SU-DHL-6 (cell line): ENCODE measurements around the gene SPATC1L.

ENCODE experiments used
- H2AFZ ChIP-seq: fragments of 200-600 bp; sonication (generic); 2 replicates; pipeline ENCODE4 v1.6.1; 2014; ENCODE audit warnings: low read depth, mild to moderate bottlenecking, moderate library complexity, mixed read lengths, antibody characterized with exemption, low read length; ENCODE audit not compliant: severe bottlenecking
- H3F3A ChIP-seq: fragments of 200-600 bp; shearing (Covaris generic); 2 replicates; pipeline ENCODE4 v1.6.0; 2016; ENCODE audit warnings: antibody characterized with exemption, mild to moderate bottlenecking; ENCODE audit not compliant: insufficient read depth
- H3K27ac ChIP-seq: fragments of 200-600 bp; sonication (generic); 2 replicates; pipeline ENCODE4 v1.5.1; 2016; ENCODE audit warnings: low read depth, mild to moderate bottlenecking, low read length, moderate library complexity, mixed read lengths
- H3K27me3 ChIP-seq: fragments of 200-600 bp; sonication (generic), shearing (Covaris generic); 2 replicates; pipeline ENCODE4 v1.6.0; 2014; ENCODE audit warnings: mild to moderate bottlenecking, low read length
- H3K36me3 ChIP-seq: fragments of 200-600 bp; sonication (generic); 2 replicates; pipeline ENCODE4 v1.6.1; 2014; ENCODE audit warnings: mild to moderate bottlenecking, low read length, mixed read lengths
- H3K4me2 ChIP-seq: fragments of 300-600, 200-600 bp; shearing (Covaris generic), sonication (generic); 2 replicates; pipeline ENCODE4 v1.6.0; 2014; ENCODE audit warnings: low read length, low read depth, mild to moderate bottlenecking; ENCODE audit not compliant: poor library complexity, severe bottlenecking
- H3K4me3 ChIP-seq: fragments of 200-600 bp; sonication (generic); 2 replicates; pipeline ENCODE4 v1.5.1; 2014; ENCODE audit warnings: antibody characterized with exemption, low read length, mild to moderate bottlenecking, mixed read lengths; ENCODE audit not compliant: insufficient read depth, poor library complexity, severe bottlenecking
- H3K79me2 ChIP-seq: fragments of 200-600 bp; sonication (generic); 2 replicates; pipeline ENCODE4 v1.6.1; 2014; ENCODE audit warnings: mild to moderate bottlenecking, low read length, moderate library complexity; ENCODE audit not compliant: insufficient read depth
- H3K9ac ChIP-seq: fragments of 200-600 bp; sonication (generic); 2 replicates; pipeline ENCODE4 v1.7.0; 2014; ENCODE audit warnings: mild to moderate bottlenecking, low read length
- H3K9me2 ChIP-seq: fragments of 200-600 bp; sonication (generic); replicated peaks from 2 replicates; pipeline ENCODE4 v1.6.1; 2014; ENCODE audit warnings: low read length; ENCODE audit not compliant: insufficient read depth
- H3K9me3 ChIP-seq: fragments of 200-600 bp; sonication (generic); 2 replicates; pipeline ENCODE4 v1.6.1; 2014; ENCODE audit warnings: low read length, mixed read lengths; ENCODE audit not compliant: insufficient read depth
- H4K20me1 ChIP-seq: fragments of 200-600 bp; sonication (generic); 2 replicates; pipeline ENCODE4 v1.6.1; 2014; ENCODE audit warnings: low read depth, mild to moderate bottlenecking, antibody characterized with exemption, low read length, moderate library complexity, mixed read lengths
- CTCF ChIP-seq: fragments of 200-600 bp; sonication (generic); IDR thresholded peaks from one replicate; pipeline ENCODE4 v1.5.1; 2017; ENCODE audit warnings: antibody characterized with exemption, mild to moderate bottlenecking, low read length, moderate library complexity; ENCODE audit not compliant: insufficient read depth, poor library complexity, severe bottlenecking
- EZH2phosphoT487 ChIP-seq: fragments of 200-600 bp; sonication (generic), shearing (Covaris generic); conservative IDR thresholded peaks from 2 replicates; pipeline ENCODE4 v1.6.1; 2018; ENCODE audit warnings: mild to moderate bottlenecking, antibody characterized with exemption, low read length, moderate library complexity, mixed read lengths

Gene SPATC1L

GRCh38 chr21:46221664-46222435, 37.6 kb upstream of the SPATC1L start:
- TF ChIP-seq EZH2phosphoT487, result no peak
- H3K4me3 ChIP-seq, result no peak overlapping the region
- H4K20me1 ChIP-seq, result no peaks in the 10 kb centered on the region
- H3K79me2 ChIP-seq, result peaks cover 29% of the 10 kb centered on the region
- H3K27ac ChIP-seq, result no peak overlapping the region
- H3F3A ChIP-seq, result peaks cover 7% of the 10 kb centered on the region; the same call in 1 of the 2 replicates
- no peaks in the 10 kb centered on the region for H3K36me3 ChIP-seq
- H3K4me2 ChIP-seq, result no peak overlapping the region
- H2AFZ ChIP-seq, result no peak overlapping the region
- H3K9ac ChIP-seq, result no peak overlapping the region
- H3K9me2 ChIP-seq, result no peaks in the 10 kb centered on the region
- H3K27me3 ChIP-seq, result no peaks in the 10 kb centered on the region
- H3K9me3 ChIP-seq, result no peaks in the 10 kb centered on the region

- Histone ChIP-seq H2AFZ (no peak overlapping the region), H3K4me2 (no peak overlapping the region), H3K9me3 (no peaks in the 10 kb centered on the region), H3K9ac (no peak overlapping the region), H3K36me3 (no peaks in the 10 kb centered on the region), H3K79me2 (peaks cover 19% of the 10 kb centered on the region), H3K4me3 (no peak overlapping the region), H3K27ac (no peak overlapping the region), H4K20me1 (no peaks in the 10 kb centered on the region), H3F3A (no peaks in the 10 kb centered on the region), H3K9me2 (no peaks in the 10 kb centered on the region), H3K27me3 (no peaks in the 10 kb centered on the region)
- TF ChIP-seq CTCF (no peak), EZH2phosphoT487 (no peak)
Observed at GRCh38 chr21:46220847-46221246, 36.6 kb upstream of the SPATC1L start.

GRCh38 chr21:46220275-46220810, 36.1 kb upstream of the SPATC1L start:
- TF ChIP-seq EZH2phosphoT487 (no peak), CTCF (no peak)
- Histone ChIP-seq H3F3A (no peaks in the 10 kb centered on the region), H3K27ac (no peak overlapping the region), H3K4me2 (no peak overlapping the region), H4K20me1 (no peaks in the 10 kb centered on the region), H3K79me2 (peaks cover 14% of the 10 kb centered on the region), H3K9me3 (no peaks in the 10 kb centered on the region), H3K4me3 (no peak overlapping the region), H3K9me2 (no peaks in the 10 kb centered on the region), H3K36me3 (no peaks in the 10 kb centered on the region), H3K27me3 (no peaks in the 10 kb centered on the region), H3K9ac (no peak overlapping the region), H2AFZ (no peak overlapping the region)

DNA sequence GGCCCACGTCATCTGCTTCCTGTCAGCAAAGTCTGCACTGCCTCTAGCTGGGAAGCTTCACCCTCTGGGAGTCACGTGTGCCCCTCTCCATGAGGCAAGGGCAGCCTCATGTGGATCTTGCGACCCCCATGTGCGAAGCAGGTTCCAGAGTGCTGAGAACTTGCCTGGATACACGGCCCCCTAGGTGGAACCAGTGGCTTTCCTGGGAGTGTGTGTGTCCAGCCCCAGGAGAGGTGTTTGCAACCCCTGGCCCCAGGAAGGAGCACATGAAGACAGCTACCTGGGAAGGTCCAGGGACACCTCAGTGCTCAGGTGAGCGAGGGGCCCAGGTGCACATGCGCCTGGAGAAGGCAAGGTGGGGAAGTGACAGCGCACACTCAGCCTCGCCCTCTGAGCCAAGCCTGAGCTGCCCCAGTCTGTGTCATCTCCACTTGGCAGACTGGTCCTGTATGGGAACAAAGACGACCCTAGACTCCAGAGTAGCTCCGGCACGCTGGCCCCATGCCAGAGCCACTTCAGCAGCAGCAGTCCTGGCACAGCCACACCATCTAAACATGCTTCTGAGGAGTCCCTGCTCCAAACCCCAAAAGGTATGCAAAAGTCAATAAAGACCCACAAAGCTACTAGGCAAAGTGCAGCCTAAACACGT, 35.5 kb upstream of the SPATC1L start:
- Histone ChIP-seq H3K4me3 (no peak overlapping the region), H4K20me1 (no peaks in the 10 kb centered on the region), H3K4me2 (no peak overlapping the region), H3K27ac (no peak overlapping the region), H3K36me3 (no peaks in the 10 kb centered on the region), H3K27me3 (no peaks in the 10 kb centered on the region), H3K79me2 (peaks cover 12% of the 10 kb centered on the region), H3F3A (no peaks in the 10 kb centered on the region), H2AFZ (no peak overlapping the region), H3K9me3 (no peaks in the 10 kb centered on the region), H3K9ac (no peak overlapping the region), H3K9me2 (no peaks in the 10 kb centered on the region)
- no peak for TF ChIP-seq EZH2phosphoT487
- TF ChIP-seq CTCF, result no peak
